ENCODE data around the gene PABPN1L.

Gene PABPN1L

GRCh38 chr16:88839745-88840599, 26.5 kb downstream of the PABPN1L start:
- no peak overlapping the region for H3K4me3 ChIP-seq (IDR thresholded peaks at IDR 0.05; ENCODE audit: insufficient read depth, low read depth, low read length)
- no peak overlapping the region for H3K27ac ChIP-seq
- no peaks in the 10 kb centered on the region for H3K4me1 ChIP-seq (ENCODE audit: low read depth, poor library complexity, severe bottlenecking)
- no peak for TF ChIP-seq CTCF (conservative IDR thresholded peaks at IDR 0.05; ENCODE audit: low read depth, low read length)
- no peak overlapping the region for H3K4me2 ChIP-seq
- H3K27me3 ChIP-seq (ENCODE audit: insufficient read depth, low read depth), result no peaks in the 10 kb centered on the region
- H3K79me2 ChIP-seq (ENCODE audit: insufficient read depth, low read depth), result no peaks in the 10 kb centered on the region
- H4K20me1 ChIP-seq (ENCODE audit: insufficient read depth), result no peaks in the 10 kb centered on the region
- no peak overlapping the region for H3K9ac ChIP-seq
- no peak overlapping the region for H2AFZ ChIP-seq (ENCODE audit: low read depth)
- H3K36me3 ChIP-seq (ENCODE audit: insufficient read depth), result no peaks in the 10 kb centered on the region

GRCh38 chr16:88839026-88839529, 27.4 kb downstream of the PABPN1L start:
- Histone ChIP-seq H3K27me3 (ENCODE audit: insufficient read depth, low read depth) (no peaks in the 10 kb centered on the region), H3K9ac (no peak overlapping the region), H3K4me3 (IDR thresholded peaks at IDR 0.05; ENCODE audit: insufficient read depth, low read depth, low read length) (no peak overlapping the region), H3K27ac (no peak overlapping the region), H3K79me2 (ENCODE audit: insufficient read depth, low read depth) (no peaks in the 10 kb centered on the region), H3K4me2 (no peak overlapping the region), H3K4me1 (ENCODE audit: low read depth, poor library complexity, severe bottlenecking) (no peaks in the 10 kb centered on the region), H2AFZ (ENCODE audit: low read depth) (no peak overlapping the region), H4K20me1 (ENCODE audit: insufficient read depth) (no peaks in the 10 kb centered on the region), H3K36me3 (ENCODE audit: insufficient read depth) (no peaks in the 10 kb centered on the region)
- no peak for TF ChIP-seq CTCF (conservative IDR thresholded peaks at IDR 0.05; ENCODE audit: low read depth, low read length)

- Histone ChIP-seq H3K4me2 (no peak overlapping the region), H3K4me3 (IDR thresholded peaks at IDR 0.05; ENCODE audit: insufficient read depth, low read depth, low read length) (no peak overlapping the region), H3K4me1 (ENCODE audit: low read depth, poor library complexity, severe bottlenecking) (no peaks in the 10 kb centered on the region), H3K79me2 (ENCODE audit: insufficient read depth, low read depth) (no peaks in the 10 kb centered on the region), H4K20me1 (ENCODE audit: insufficient read depth) (no peaks in the 10 kb centered on the region), H3K36me3 (ENCODE audit: insufficient read depth) (no peaks in the 10 kb centered on the region), H3K27ac (no peak overlapping the region), H3K27me3 (ENCODE audit: insufficient read depth, low read depth) (no peaks in the 10 kb centered on the region), H2AFZ (ENCODE audit: low read depth) (no peak overlapping the region), H3K9ac (no peak overlapping the region)
- TF ChIP-seq CTCF (conservative IDR thresholded peaks at IDR 0.05; ENCODE audit: low read depth, low read length), result no peak
Measured at GRCh38 chr16:88838566-88838965, 27.9 kb downstream of the PABPN1L start.

- Histone ChIP-seq H3K9ac (no peak overlapping the region), H3K27ac (no peak overlapping the region), H3K36me3 (ENCODE audit: insufficient read depth) (no peaks in the 10 kb centered on the region), H2AFZ (ENCODE audit: low read depth) (no peak overlapping the region), H3K27me3 (ENCODE audit: insufficient read depth, low read depth) (no peaks in the 10 kb centered on the region), H3K4me3 (IDR thresholded peaks at IDR 0.05; ENCODE audit: insufficient read depth, low read depth, low read length) (no peak overlapping the region), H3K4me2 (no peak overlapping the region), H3K4me1 (ENCODE audit: low read depth, poor library complexity, severe bottlenecking) (no peaks in the 10 kb centered on the region), H3K79me2 (ENCODE audit: insufficient read depth, low read depth) (no peaks in the 10 kb centered on the region), H4K20me1 (ENCODE audit: insufficient read depth) (no peaks in the 10 kb centered on the region)
- no peak for TF ChIP-seq CTCF (conservative IDR thresholded peaks at IDR 0.05; ENCODE audit: low read depth, low read length)
Measured at GRCh38 chr16:88837806-88838205, 28.7 kb downstream of the PABPN1L start.

All from KMS-11 (cell line).